Uterus (tissue), 4 donors: ENCODE data around the gene LRRC70. TPM values are rescaled to one million over a fixed set of nuclear protein-coding genes. Genes with fewer than 3 reads are reported as not detected.
"Not testable (repeated sequence)": the region's sequence is repeated elsewhere in the genome, so short reads cannot be mapped to it uniquely, and the experiment has no call there.

Source experiments
- DNase-seq, 2 donors: peaks; one replicate each; pipeline ENCODE4 v3.0.0-alpha.2; 2019 to 2020
- H3K27ac ChIP-seq, 2 donors: fragments of 200-600 bp; sonication (generic); 1 replicate in 1 of 2; 2 replicates in 1 of 2; pipeline ENCODE4 v1.5.1; 2016 to 2018
- H3K27me3 ChIP-seq, 2 donors: fragments of 200-600 bp; sonication (generic); one replicate each; pipeline ENCODE4 v1.5.1; 2018 to 2019; ENCODE audit warnings: control low read depth in 1 of 2
- H3K36me3 ChIP-seq, 2 donors: fragments of 200-600 bp; sonication (generic); one replicate each; pipeline ENCODE4 v1.5.1; 2019; ENCODE audit warnings: control low read depth in 1 of 2
- H3K4me1 ChIP-seq, 2 donors: fragments of 200-600 bp; sonication (generic); one replicate each; pipeline ENCODE4 v1.5.1; 2018 to 2019; ENCODE audit warnings: control low read depth in 1 of 2
- H3K4me3 ChIP-seq, 2 donors: fragments of 200-600 bp; sonication (generic); 1 replicate in 1 of 2; 2 replicates in 1 of 2; pipeline ENCODE4 v1.5.1; 2018 to 2019; ENCODE audit warnings: mild to moderate bottlenecking in 1 of 2
- H3K9me3 ChIP-seq, 2 donors: fragments of 200-600 bp; sonication (generic); one replicate each; pipeline ENCODE4 v1.5.1; 2019; ENCODE audit warnings: control low read depth in 1 of 2
- POLR2A ChIP-seq, 2 donors: fragments of 450-650 bp; IDR thresholded peaks; one replicate each; pipeline ENCODE4 v1.6.1; 2016; ENCODE audit warnings: antibody characterized with exemption in 2 of 2, mild to moderate bottlenecking in 1 of 2, moderate library complexity in 1 of 2
- intact Hi-C: fragments of 100-400 bp; cut with DNase I; formaldehyde crosslinking; loops from one replicate; pipeline ENCODE4 v1.15.1; 2023; ENCODE audit warnings: low total_unique reads
- total RNA-seq, 4 donors: library from RNA; depleted of rRNA in 3 of 4; stranded (reverse); fragments of >200 nt in 3 of 4; gene quantifications; one replicate each; pipeline versions ENCODE4 v1.1.0 to v1.2.4, GENCODE V29; 2014 to 2023
- TF ChIP-seq, protein P1 (sequence below), 4 experiments: fragments of 200-600 bp in 2 of 4; fragments of 450-650 bp in 2 of 4; sonication (generic) in 2 of 4; IDR thresholded peaks; one replicate each; pipeline ENCODE4 v1.5.1; 2016 to 2019; ENCODE audit warnings: antibody characterized with exemption in 4 of 4, mild to moderate bottlenecking in 2 of 4, moderate library complexity in 1 of 4
- donor health status: DM: yes; HTN: yes; CAD: no.

The LRRC70 gene
- total RNA-seq, 4 donors from 2014 or later: 3.3 to 17.6 (median 8.9) TPM

DNA sequence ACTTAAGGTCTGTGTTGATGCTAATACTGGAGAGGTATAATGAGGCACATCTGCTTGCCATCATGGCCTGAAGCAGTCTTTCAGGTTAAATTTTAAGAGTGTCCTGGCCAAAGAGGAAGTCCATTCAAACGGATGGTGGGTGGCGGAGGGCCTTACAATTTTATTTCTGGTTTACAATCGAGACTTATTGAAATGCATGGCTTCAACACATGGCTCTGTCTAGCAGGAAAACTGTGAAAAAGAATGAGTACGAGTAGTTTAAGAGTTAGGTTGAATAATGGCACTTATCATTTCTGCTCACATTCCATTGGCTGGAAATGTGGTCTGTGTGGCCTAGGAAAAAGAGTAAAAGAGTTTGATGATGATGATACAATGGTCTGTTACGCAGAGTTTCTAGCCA is 42.1 kb downstream of the LRRC70 start:
- intact Hi-C loops: no loop called here
- H3K36me3 ChIP-seq: no peaks in the 10 kb centered on the region
- H3K27me3 ChIP-seq: no peaks in the 10 kb centered on the region
- no peak for DNase-seq
- no peak overlapping the region for H3K4me3 ChIP-seq
- no peak overlapping the region for H3K27ac ChIP-seq
- TF ChIP-seq, protein P1, sequence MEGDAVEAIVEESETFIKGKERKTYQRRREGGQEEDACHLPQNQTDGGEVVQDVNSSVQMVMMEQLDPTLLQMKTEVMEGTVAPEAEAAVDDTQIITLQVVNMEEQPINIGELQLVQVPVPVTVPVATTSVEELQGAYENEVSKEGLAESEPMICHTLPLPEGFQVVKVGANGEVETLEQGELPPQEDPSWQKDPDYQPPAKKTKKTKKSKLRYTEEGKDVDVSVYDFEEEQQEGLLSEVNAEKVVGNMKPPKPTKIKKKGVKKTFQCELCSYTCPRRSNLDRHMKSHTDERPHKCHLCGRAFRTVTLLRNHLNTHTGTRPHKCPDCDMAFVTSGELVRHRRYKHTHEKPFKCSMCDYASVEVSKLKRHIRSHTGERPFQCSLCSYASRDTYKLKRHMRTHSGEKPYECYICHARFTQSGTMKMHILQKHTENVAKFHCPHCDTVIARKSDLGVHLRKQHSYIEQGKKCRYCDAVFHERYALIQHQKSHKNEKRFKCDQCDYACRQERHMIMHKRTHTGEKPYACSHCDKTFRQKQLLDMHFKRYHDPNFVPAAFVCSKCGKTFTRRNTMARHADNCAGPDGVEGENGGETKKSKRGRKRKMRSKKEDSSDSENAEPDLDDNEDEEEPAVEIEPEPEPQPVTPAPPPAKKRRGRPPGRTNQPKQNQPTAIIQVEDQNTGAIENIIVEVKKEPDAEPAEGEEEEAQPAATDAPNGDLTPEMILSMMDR (IDR thresholded peaks at IDR 0.05): no peak
- TF ChIP-seq POLR2A (IDR thresholded peaks at IDR 0.05): no peak
- H3K4me1 ChIP-seq: no peaks in the 10 kb centered on the region
- H3K9me3 ChIP-seq: no peaks in the 10 kb centered on the region

DNA sequence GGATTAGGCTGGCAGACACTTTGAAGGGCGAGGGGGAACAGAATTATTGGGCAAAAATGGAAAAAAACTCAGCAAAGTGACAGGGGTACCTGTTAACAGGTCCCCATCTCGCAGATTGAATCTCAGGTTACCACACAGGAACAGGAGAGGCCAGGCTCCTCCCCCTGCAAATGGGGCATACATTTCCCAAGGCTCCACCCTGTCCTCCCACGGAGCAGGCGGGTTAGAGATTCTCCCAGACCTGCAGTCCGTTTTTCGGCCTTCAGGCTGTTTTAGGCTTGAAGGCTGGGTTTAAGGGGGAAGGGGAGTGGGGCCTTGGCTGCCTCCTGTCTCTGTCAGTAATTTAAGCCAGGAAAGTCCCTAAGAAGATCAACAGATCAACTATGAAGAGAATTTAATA is 42.7 kb downstream of the LRRC70 start:
- H3K4me3 ChIP-seq: no peak overlapping the region
- no peaks in the 10 kb centered on the region for H3K27me3 ChIP-seq
- TF ChIP-seq, protein P1 (IDR thresholded peaks at IDR 0.05): no peak
- TF ChIP-seq POLR2A (IDR thresholded peaks at IDR 0.05): no peak
- H3K4me1 ChIP-seq: no peaks in the 10 kb centered on the region
- DNase-seq: no peak
- no peaks in the 10 kb centered on the region for H3K36me3 ChIP-seq
- intact Hi-C loops: no loop called here
- H3K9me3 ChIP-seq: no peaks in the 10 kb centered on the region
- H3K27ac ChIP-seq: no peak overlapping the region

DNA sequence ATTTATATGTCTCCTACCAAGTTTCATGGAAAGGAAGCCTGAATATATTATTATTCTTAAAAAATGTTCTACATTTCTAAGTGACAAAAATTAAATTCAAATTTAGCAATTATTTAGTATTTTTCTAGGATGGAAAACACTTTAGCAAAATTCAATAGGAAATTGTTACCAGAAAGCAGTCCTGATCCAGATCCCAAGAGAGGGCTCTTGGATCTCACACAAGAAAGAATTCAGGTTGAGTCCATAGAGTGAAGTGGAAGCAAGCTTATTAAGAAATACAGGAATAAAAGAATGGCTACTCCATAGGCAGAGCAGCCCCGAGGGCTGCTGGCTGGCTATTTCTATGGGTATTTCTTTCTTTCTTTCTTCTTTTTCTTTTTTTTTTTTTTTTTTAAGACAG is 44.7 kb downstream of the LRRC70 start:
- no peaks in the 10 kb centered on the region for H3K27me3 ChIP-seq
- no peaks in the 10 kb centered on the region for H3K4me1 ChIP-seq
- DNase-seq: no peak
- H3K36me3 ChIP-seq: no peaks in the 10 kb centered on the region
- TF ChIP-seq POLR2A (IDR thresholded peaks at IDR 0.05): no peak
- TF ChIP-seq, protein P1 (IDR thresholded peaks at IDR 0.05): no peak
- H3K4me3 ChIP-seq: no peak overlapping the region
- no peak overlapping the region for H3K27ac ChIP-seq
- intact Hi-C loops: no loop called here
- no peaks in the 10 kb centered on the region for H3K9me3 ChIP-seq

DNA sequence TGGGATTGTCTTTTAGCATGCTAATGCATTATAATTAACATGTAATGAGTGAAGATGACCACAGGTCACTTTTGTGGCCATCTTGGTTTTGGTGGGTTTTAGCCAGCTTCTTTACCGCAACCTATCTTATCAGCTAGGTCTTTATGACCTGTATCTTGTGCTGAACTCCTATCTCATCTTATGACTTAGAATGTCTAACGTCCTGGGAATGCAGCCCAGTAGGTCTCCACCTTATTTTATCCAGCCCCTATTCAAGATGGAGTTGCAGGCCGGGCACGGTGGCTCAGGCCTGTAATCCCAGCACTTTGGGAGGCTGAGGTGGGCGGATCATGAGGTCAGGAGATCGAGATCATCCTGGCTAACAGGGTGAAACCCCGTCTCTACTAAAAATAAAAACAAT is 45.8 kb downstream of the LRRC70 start:
- H3K9me3 ChIP-seq, H3K27ac ChIP-seq, DNase-seq, H3K4me3 ChIP-seq, intact Hi-C loops, H3K36me3 ChIP-seq, H3K27me3 ChIP-seq, H3K4me1 ChIP-seq: not testable (repeated sequence)

DNA sequence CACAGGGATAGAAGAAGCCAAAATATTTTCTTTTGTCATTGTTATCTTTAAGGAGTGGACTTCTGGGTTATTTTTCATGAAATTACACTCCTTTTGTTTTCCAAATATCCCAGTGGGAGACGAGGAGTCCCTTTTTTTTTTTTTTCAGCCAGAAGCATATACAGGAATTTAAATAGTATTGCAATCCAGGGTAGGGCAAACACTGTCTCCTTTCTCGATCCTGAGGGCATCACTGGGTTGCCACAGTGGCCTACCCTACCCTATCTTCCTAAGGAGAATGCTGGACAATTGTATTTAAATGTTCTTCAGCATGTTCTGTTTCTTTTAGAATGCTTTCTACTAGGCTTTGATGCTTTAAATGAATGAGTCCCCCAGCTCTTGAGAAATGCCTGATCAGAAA is 47.9 kb downstream of the LRRC70 start:
- no peak for TF ChIP-seq POLR2A (IDR thresholded peaks at IDR 0.05)
- TF ChIP-seq, protein P1 (IDR thresholded peaks at IDR 0.05): no peak
- DNase-seq: no peak
- H3K27me3 ChIP-seq: no peaks in the 10 kb centered on the region
- no peaks in the 10 kb centered on the region for H3K9me3 ChIP-seq
- no peaks in the 10 kb centered on the region for H3K4me1 ChIP-seq
- no peak overlapping the region for H3K4me3 ChIP-seq
- H3K36me3 ChIP-seq: no peaks in the 10 kb centered on the region
- intact Hi-C loops: no loop called here
- no peak overlapping the region for H3K27ac ChIP-seq

DNA sequence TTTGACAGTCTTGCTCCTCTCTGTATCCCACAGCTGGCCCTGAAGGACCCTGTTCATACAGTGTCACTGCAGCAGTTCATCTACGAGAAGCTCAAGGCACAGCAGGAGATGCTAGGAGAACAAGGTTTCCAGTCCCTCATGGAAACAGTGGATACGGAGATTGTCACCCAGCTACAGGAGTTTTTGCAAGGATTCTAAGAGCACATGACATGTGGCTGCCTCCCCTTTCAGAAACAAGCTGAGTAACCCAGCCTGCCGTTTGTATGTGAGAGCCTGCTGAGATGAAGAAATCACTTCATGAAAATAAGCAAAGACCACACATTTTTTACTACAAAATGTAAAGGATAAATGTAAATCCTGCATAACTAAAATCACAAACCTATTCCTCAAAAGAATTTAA is 48.5 kb downstream of the LRRC70 start:
- no peaks in the 10 kb centered on the region for H3K27me3 ChIP-seq
- no peaks in the 10 kb centered on the region for H3K36me3 ChIP-seq
- H3K4me1 ChIP-seq: no peaks in the 10 kb centered on the region
- H3K9me3 ChIP-seq: no peaks in the 10 kb centered on the region
- no peak for TF ChIP-seq POLR2A (IDR thresholded peaks at IDR 0.05)
- TF ChIP-seq, protein P1 (IDR thresholded peaks at IDR 0.05): no peak
- intact Hi-C loops: no loop called here
- no peak overlapping the region for H3K27ac ChIP-seq
- no peak overlapping the region for H3K4me3 ChIP-seq
- DNase-seq: no peak
